A549 (cell line): ENCODE data around the gene AXIN2.

Experiments used
- EHMT2 ChIP-seq: fragments of 200-600 bp; sonication (generic); IDR thresholded peaks from 2 replicates; pipeline ENCODE4 v1.6.1; 2016; ENCODE audit warnings: antibody characterized with exemption, low read depth, mild to moderate bottlenecking, moderate library complexity
- EP300 ChIP-seq, 2 experiments: fragments of >200 bp; sonication (Bioruptor Twin); formaldehyde crosslinking; IDR thresholded peaks; 2 replicates in 1 of 2; 3 replicates in 1 of 2; pipeline ENCODE4 v1.6.1; 2016 to 2017
- KDM1A ChIP-seq: fragments of 200-600 bp; sonication (generic); IDR thresholded peaks from 2 replicates; pipeline ENCODE4 v1.6.1; 2016; ENCODE audit warnings: low read depth, mild to moderate bottlenecking
- SMC3 ChIP-seq: fragments of >200 bp; sonication (Bioruptor Twin); formaldehyde crosslinking; IDR thresholded peaks from 3 replicates; pipeline ENCODE4 v1.6.1; 2018; ENCODE audit warnings: inconsistent platforms
- ZSCAN20 ChIP-seq: fragments of 250-450 bp; sonication (Bioruptor Pico); IDR thresholded peaks from 2 replicates; pipeline ENCODE4 v1.8.0; 2022; ENCODE audit warnings: mild to moderate bottlenecking, moderate library complexity
- TF ChIP-seq, protein P1 (sequence below): fragments of >200 bp; sonication (Bioruptor Twin); formaldehyde crosslinking; IDR thresholded peaks from 3 replicates; pipeline ENCODE4 v1.5.1; 2016
- TF ChIP-seq, protein P2 (sequence below): fragments of 200-600 bp; sonication (generic); IDR thresholded peaks from 2 replicates; pipeline ENCODE4 v1.6.1; 2016; ENCODE audit warnings: antibody characterized with exemption, mild to moderate bottlenecking, moderate library complexity

DNA sequence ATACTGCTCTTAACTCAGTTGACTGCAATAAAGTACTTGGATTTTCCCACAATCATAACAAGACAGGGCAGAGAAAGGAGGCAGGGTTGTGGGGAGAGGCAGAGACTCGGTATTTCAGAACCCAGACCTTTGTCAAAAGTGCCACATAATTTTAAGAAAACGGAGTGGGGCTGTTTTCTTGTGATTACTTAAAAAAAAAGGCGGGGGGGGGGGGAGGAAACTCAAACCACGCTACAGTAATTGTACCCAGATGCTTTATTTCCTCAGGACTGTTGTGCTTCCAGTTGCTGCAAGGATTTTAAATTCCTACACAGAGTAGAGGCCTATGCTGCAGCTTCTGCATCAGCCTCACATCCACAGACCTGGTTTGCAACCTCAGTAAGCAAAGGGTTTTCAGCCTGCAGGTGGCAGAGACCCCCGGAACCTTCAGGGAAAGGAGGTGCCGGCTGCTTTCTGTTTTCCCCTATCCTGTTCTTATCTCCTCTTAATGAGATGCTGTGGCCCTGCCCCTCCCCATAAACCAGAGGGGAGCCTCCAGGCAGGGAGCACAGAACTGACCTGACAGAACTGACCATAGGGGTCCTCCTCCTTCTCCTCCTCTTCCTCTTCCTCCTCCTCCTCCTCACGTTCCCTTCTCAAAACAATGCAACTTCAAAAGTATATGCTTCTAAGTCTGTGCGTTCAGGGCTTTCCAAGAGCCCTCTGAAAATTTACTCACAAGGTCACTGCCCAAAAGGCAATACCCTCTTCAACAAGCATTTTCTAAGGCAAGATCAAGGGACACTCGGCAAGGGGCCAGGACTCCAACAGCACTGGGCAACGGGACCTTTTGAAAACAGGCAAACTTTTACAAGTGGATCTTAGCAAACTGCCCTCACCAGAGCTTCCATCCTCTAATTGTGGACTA lies 7.5 kb downstream of the AXIN2 start:
- TF ChIP-seq, protein P1, sequence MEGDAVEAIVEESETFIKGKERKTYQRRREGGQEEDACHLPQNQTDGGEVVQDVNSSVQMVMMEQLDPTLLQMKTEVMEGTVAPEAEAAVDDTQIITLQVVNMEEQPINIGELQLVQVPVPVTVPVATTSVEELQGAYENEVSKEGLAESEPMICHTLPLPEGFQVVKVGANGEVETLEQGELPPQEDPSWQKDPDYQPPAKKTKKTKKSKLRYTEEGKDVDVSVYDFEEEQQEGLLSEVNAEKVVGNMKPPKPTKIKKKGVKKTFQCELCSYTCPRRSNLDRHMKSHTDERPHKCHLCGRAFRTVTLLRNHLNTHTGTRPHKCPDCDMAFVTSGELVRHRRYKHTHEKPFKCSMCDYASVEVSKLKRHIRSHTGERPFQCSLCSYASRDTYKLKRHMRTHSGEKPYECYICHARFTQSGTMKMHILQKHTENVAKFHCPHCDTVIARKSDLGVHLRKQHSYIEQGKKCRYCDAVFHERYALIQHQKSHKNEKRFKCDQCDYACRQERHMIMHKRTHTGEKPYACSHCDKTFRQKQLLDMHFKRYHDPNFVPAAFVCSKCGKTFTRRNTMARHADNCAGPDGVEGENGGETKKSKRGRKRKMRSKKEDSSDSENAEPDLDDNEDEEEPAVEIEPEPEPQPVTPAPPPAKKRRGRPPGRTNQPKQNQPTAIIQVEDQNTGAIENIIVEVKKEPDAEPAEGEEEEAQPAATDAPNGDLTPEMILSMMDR: no peak
- TF ChIP-seq EP300 (IDR thresholded peaks at IDR 0.05) (no peak), KDM1A (no peak), EHMT2 (no peak), SMC3 (no peak), ZSCAN20 (CRISPR knock-in tag) (no peak)
- TF ChIP-seq, protein P2, sequence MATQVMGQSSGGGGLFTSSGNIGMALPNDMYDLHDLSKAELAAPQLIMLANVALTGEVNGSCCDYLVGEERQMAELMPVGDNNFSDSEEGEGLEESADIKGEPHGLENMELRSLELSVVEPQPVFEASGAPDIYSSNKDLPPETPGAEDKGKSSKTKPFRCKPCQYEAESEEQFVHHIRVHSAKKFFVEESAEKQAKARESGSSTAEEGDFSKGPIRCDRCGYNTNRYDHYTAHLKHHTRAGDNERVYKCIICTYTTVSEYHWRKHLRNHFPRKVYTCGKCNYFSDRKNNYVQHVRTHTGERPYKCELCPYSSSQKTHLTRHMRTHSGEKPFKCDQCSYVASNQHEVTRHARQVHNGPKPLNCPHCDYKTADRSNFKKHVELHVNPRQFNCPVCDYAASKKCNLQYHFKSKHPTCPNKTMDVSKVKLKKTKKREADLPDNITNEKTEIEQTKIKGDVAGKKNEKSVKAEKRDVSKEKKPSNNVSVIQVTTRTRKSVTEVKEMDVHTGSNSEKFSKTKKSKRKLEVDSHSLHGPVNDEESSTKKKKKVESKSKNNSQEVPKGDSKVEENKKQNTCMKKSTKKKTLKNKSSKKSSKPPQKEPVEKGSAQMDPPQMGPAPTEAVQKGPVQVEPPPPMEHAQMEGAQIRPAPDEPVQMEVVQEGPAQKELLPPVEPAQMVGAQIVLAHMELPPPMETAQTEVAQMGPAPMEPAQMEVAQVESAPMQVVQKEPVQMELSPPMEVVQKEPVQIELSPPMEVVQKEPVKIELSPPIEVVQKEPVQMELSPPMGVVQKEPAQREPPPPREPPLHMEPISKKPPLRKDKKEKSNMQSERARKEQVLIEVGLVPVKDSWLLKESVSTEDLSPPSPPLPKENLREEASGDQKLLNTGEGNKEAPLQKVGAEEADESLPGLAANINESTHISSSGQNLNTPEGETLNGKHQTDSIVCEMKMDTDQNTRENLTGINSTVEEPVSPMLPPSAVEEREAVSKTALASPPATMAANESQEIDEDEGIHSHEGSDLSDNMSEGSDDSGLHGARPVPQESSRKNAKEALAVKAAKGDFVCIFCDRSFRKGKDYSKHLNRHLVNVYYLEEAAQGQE: no peak
